ENCODE measurements around the gene ADGRG1.

GRCh38 chr16:57692636-57693035, 64.2 kb downstream of the ADGRG1 start:
- no peak for TF ChIP-seq CTCF (IDR thresholded peaks at IDR 0.05)
- no peak for TF ChIP-seq POLR2A (IDR thresholded peaks at IDR 0.05)
